ENCODE results near the gene CPT1C.

Gene CPT1C

GRCh38 chr19:49744946-49745381 is 54.0 kb downstream of the CPT1C start:
- no peak overlapping the region for H3K4me3 ChIP-seq (ENCODE audit: low read depth, low read length)
- DNase-seq (ENCODE audit: low read depth): no peak
- no peak for TF ChIP-seq CTCF (IDR thresholded peaks at IDR 0.05; ENCODE audit: insufficient read depth, low read depth, low read length, missing control alignments)

DNA sequence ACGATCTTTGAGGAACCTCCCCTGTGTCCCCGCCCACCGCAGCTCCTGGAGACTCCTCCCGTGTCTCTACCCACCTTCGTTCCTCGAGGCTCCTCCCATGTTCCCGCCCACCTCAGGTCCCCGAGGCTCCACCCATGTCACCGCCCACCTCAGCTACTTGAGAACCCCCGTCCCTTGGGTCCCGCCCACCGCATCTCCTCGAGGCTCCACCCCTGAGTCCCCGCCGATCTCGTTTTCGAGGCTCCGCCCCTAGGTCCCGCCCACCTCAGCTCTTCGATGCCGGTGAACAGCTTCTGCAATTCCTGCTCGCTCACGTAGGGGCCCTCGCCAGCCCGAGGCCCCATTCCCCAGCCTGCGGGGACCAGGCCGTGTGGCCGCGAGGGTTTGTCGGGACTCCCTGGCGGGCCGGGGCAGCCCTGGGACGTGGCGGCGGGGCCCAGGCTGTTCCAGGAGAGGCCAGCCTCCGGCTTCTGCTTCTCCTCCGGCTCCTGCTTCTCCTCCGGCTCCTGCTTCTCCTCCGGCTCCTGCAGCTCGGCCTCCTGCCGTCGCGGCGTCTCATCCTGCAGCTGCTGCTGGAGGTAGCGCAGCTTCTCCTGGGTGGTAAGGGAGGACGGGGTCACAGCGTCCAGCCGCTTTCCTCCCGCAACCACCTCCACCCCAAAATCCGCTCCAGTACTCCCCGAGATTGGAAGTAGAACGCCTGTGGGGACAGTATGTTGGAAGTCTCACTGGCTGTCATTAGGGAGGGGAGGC is 55.5 kb downstream of the CPT1C start:
- TF ChIP-seq CTCF (IDR thresholded peaks at IDR 0.05; ENCODE audit: insufficient read depth, low read depth, low read length, missing control alignments): no peak
- no peak overlapping the region for H3K4me3 ChIP-seq (ENCODE audit: low read depth, low read length)
- peak; percentile 56 for DNase-seq (ENCODE audit: low read depth)

GRCh38 chr19:49749055-49749716 is 58.3 kb downstream of the CPT1C start:
- DNase-seq (ENCODE audit: low read depth): no peak
- TF ChIP-seq CTCF (IDR thresholded peaks at IDR 0.05; ENCODE audit: insufficient read depth, low read depth, low read length, missing control alignments): no peak
- H3K4me3 ChIP-seq (ENCODE audit: low read depth, low read length): no peak overlapping the region

- H3K4me3 ChIP-seq (ENCODE audit: low read depth, low read length): no peak overlapping the region
- no peak for TF ChIP-seq CTCF (IDR thresholded peaks at IDR 0.05; ENCODE audit: insufficient read depth, low read depth, low read length, missing control alignments)
- no peak for DNase-seq (ENCODE audit: low read depth)
Observed at GRCh38 chr19:49749771-49750170, 58.9 kb downstream of the CPT1C start.

GRCh38 chr19:49752701-49753100 is 61.8 kb downstream of the CPT1C start:
- H3K4me3 ChIP-seq (ENCODE audit: low read depth, low read length): no peak overlapping the region
- DNase-seq (ENCODE audit: low read depth): no peak
- no peak for TF ChIP-seq CTCF (IDR thresholded peaks at IDR 0.05; ENCODE audit: insufficient read depth, low read depth, low read length, missing control alignments)

- no peak for TF ChIP-seq CTCF (IDR thresholded peaks at IDR 0.05; ENCODE audit: insufficient read depth, low read depth, low read length, missing control alignments)
- DNase-seq (ENCODE audit: low read depth): no peak
- no peak overlapping the region for H3K4me3 ChIP-seq (ENCODE audit: low read depth, low read length)
Observed at GRCh38 chr19:49755956-49756355, 65.0 kb downstream of the CPT1C start.
